ENCODE measurements around the gene GIGYF1.

DNA sequence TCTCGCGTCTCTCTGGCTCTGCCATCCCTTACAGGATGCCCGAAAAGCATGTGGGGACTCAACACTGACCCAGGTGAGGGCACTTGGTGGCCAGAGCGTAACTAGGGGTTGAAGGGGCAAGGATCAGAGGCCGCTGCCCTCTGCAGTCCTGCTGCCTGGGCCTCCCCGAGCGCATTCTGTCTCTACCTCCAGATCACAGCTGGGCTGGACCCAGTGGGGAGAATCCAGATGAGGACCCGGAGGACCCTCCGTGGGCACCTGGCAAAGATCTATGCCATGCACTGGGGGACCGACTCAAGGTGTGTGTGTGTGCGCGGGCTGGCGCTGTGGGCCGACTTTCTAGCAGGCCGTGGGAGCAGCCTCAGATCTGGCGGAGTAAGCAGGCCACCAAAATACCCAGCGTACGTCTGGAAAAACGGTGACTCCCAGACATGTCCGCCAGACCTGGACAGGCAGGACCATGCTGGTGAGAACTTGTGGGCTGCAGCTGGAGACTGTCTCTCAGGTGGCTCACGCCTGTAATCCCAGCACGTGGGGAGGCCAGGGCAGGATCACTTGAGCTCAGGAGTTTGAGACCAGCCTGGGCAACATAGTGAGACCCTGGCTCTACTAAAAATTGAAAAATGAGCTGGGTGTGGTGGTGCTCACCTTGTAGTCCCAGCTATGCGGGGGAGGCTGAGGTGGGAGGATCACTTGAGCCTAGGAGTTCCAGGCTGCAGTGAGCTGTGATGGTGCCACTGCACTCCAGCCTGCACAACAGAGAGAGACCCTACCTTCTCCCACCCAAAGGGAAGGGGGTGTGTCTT lies 17.3 kb downstream of the GIGYF1 start:
- no peak for TF ChIP-seq EZH2 (IDR thresholded peaks at IDR 0.05)
- no peak for TF ChIP-seq POLR2AphosphoS5 (IDR thresholded peaks at IDR 0.05; ENCODE audit: borderline replicate concordance, low read depth, low read length)
- no peak for TF ChIP-seq FOXP2 (optimal IDR thresholded peaks at IDR 0.05; ENCODE audit: control extremely low read depth, extremely low read length, insufficient read depth)
